HG03432 (cell line): ENCODE data around the gene NOTCH2.
"Not testable (repeated sequence)": the region's sequence is repeated elsewhere in the genome, so short reads cannot be mapped to it uniquely, and the experiment has no call there.

Source experiments
- ATAC-seq: cut with Tn5 transposase; IDR thresholded peaks from one replicate; pipeline ENCODE4 v1.9.1; 2021; ENCODE audit warnings: mild to moderate bottlenecking, moderate library complexity; ENCODE audit not compliant: unreplicated experiment

Gene NOTCH2

DNA sequence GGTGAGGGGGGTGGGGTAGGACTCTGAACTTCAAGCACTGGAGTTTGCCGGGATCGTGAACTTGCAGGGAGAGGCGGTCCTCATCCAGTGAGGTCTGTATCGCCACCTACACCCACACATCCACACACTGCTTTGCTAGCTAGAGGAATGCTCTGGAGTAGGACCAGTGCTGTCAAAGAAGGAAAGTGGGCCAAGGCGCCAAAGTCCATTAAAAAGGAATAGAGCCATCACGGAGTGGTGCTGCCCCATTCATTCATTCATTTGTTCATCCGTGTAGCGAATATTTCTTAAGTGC lies 405 bp upstream of the NOTCH2 start:
- not testable (repeated sequence) for ATAC-seq

DNA sequence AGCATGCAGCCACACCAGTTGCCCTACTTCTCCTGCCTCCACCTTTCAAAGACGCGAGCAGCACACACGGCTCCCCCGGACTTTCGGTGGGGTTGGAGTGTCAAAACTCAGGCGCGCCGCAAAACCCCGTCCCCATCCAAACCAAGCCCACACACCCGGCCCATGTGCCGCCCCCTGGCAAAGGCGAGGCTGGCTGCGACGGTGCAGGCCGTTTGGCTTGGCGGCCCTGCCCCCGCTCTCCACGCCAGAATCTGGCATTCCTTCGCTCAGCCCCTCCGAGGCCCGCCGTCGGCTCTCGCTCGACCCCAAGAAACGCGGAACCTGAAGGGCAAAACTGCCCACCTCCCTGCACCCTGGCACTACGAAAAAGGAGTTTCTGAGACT lies 787 bp downstream of the NOTCH2 start:
- not testable (repeated sequence) for ATAC-seq

DNA sequence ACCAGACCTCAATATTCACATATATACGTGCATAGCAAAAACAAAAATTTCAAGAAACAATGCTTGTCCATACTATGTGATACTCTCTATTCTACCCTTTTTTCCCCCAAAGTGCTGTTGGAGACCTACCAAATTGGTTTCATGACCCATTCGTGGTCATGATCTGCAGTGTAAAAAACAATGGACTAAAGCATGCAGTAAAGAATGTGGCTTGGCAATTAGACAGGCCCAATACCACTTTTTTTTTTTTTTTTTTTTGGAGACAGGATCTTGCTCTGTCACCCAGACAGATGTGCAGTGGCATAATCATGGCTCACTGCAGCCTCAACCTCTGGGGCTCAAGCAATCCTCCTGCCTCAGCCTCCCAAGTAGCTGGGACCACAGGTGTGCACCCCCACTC lies 21.3 kb downstream of the NOTCH2 start:
- ATAC-seq = not testable (repeated sequence)

DNA sequence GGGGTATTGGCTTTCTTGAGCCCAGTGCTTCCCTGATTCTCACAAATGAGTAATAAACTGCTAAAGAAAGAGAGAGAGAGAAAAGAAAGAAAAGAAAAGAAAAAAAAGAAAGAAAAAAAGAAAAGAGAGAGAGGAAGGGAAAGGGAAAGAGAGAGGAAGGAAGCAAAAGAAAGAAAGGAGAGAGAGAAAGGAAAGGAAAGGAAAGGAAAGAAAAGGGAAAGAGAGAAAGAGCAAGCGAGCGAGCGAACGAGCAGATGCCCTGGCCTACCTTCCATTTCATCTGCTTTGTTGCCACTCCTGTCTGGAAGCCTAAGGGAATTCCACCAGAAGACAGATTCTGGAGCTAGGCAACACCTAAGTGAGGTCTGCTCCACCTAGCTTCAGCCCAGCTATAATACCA lies 27.7 kb downstream of the NOTCH2 start:
- ATAC-seq = not testable (repeated sequence)

DNA sequence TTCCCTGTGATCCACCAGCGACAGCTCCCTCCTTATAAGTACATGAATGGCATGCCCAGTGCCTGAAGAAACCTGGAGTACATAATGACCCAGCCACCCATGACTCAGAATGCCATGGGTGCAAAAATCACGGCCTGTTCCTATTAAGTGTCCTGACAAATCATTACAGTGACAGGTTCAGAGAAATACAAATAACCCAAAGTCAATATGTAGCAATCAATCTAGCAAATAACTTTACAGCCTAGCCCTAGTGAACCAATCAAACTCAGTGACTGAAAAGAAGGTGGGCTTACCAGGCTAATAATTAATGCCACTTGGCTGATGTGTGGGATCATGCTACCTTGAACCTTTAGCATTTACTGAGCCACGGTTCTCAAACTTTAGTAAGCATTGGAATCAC lies 37.2 kb downstream of the NOTCH2 start:
- not testable (repeated sequence) for ATAC-seq

DNA sequence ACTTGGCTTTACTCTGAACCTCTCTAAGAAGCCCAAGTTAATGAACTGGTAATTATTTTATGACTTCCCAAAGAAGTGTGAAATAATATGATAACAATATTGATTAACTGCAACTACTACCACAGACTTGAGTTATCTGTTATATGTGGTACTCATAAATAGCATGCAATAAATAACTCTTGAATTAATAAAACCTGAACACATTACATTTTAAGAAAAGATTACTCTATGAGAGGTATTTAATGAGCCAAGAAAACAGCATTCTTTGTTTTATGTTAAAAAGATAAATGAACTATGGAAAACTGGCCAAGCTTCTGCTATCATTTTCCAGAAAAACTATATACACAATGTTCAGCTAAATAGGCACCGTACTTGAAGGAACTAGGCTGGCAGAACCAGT lies 45.7 kb downstream of the NOTCH2 start:
- not testable (repeated sequence) for ATAC-seq

DNA sequence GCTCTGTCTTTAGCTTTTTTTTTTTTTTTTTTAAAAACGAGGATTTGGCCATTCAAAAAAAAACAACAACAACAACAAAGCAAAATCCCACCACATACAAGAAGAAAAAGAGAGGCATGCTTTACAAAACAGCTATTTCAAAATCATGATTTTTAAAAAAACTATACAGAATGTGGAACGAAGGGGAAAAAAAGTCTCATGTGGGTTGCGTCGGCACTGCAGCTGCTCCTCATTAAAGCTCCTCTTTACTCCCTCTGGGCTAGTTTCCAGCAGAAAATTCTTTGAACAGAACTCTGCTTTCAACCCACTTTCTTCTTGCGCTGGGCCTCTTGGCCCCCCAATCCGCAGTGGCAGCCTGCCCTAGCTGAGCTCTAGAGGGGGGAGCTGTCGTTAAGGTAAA lies 54.5 kb downstream of the NOTCH2 start:
- ATAC-seq = not testable (repeated sequence)

DNA sequence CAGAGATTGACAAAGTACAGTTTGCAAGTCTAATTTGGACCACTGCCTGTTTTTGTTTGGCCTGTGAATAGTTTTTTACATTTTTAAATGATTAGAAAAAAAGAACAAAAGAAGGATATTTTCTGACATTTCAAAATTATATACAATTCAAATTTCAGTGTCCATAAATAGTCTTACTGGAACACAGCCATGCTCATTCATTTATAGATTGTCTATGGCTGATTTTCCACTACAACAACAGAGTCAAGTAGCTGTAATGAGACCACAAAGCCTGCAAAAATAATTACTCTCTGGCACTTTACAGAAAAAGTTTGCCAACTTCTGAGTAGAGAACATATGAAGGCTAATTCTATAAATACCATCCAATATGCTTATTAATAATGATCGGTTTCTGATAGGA lies 61.1 kb downstream of the NOTCH2 start:
- ATAC-seq = not testable (repeated sequence)

DNA sequence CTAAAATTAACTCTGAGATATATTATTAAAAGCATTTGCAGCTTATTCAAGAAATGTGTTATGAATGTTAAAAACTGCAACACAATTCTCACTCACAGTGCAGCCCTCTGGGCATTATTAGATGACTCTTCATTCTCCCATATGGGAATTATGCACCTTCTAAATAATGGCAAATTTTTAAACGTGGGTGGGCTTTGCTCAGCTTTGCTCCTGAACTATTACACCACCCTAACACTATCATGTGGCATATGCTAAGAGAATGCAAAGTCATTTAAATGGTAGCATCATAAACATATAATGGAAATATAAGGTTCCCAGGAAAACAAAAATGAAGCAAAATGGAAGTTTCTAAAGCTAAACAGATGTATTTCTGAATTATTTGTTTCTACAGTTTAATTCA lies 61.6 kb downstream of the NOTCH2 start:
- ATAC-seq = not testable (repeated sequence)

DNA sequence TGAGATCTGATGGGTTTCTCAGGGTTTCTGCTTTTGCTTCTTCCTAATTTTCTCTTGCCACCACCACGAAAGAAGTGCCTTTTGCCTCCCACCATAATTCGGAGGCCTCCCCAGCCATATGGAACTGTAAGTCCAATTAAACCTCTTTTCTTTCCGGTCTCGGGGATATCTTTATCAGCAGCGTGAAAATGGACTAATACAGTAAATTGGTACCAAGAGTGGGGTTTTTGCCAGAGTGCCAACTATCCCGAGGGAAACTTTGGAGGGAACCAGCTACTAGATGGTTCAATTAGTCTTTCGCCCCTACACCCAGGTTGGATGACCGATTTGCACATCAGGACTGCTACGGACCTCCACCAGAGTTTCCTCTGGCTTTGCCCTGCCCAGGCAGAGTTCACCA lies 68.4 kb downstream of the NOTCH2 start:
- not testable (repeated sequence) for ATAC-seq

DNA sequence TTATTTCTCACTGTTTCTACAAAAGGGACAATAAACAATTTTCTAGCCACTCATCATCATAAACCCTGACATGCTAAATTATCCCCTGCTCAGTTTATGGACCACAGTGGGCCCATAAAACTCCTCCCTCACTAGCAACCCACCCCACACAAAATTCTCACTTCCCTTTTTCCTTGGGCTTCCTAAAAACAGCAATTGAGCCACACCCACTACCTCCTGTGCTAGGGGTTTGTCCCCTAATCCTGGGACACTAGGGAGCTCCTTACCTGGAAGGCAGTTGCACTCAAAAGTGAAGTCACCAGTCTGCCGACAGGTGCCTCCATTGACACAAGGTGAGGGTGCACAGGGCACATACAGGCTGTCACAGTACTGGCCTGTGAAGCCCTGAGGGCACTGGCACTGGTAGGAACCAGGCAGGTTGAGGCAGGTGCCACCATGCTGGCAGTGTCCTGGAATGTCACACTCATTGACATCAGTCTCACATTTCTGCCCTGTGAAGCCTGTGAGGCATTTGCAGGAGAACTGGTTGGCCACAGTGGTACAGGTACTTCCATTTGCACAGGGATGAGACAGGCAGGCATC lies 72.6 kb downstream of the NOTCH2 start:
- ATAC-seq = not testable (repeated sequence)

DNA sequence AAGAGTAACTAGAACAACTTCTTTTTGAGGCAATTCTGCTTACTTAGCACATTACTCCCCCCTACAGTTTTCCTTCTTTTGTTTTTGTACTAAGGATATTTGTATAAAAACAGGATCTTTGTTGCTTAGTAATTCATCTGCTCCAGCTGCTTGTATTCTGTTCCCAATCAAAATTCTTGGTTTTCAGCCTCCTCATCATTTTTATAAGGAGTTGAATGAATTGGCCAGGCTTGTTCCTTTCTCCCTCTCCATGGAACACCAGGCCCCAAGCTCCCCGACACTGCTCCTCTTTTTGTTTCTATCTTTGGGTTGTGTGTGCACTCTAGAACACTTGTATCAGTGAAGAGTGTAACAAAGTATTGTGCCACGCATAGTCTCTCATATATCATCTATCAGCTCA lies 73.5 kb downstream of the NOTCH2 start:
- not testable (repeated sequence) for ATAC-seq

DNA sequence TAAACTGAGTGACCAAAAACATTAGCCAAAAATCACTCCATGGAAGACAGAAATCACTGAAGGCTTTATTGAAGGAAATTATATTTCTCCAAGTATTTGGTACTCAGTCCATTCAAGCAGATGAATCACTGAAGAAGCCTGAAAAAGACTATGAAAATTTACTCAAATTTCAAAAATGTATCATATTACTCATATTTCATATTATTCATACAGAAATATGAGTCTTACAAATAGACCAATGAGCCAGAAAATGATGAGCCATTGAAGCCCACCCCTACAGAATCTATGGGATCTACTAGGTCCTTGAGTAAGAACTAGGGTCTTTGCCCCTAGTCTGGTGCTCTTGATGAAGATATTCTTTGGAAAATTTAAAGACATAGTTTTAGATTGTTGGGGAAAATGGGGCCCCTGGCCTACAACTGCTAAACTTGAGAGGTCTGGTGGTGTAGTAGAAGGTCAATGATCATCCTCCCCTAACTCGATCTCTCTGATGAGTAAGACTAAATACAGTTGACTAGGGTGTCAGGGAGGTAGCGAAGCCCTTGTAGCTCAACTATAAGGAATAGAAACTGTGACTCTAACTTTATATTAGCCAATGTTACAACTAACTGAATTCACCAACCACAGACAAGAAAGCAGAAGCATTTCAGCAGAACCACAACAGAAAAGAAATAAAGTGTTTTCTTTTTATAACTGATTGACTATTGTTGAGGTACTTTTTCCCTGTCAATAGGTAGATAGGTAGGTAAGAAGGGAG lies 81.0 kb downstream of the NOTCH2 start:
- no peak for ATAC-seq

DNA sequence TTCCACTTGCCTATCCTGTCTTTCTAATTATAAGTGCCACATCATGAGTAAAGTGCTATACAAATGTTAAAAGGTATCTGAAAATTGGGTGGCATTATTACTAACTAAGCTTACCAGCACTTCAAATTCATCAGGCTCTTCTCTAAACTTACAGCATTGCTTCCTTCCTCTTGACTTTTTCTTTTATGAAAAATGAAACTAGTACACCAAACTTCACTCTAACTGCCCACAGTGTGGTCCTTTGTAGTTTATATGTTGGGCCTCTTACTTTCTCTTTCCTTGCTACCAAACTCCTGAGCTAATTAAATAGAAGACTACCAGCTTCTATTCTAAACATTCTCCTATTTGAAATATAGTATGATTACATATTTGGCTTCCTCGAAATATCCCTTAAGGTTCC lies 81.8 kb downstream of the NOTCH2 start:
- ATAC-seq = no peak

DNA sequence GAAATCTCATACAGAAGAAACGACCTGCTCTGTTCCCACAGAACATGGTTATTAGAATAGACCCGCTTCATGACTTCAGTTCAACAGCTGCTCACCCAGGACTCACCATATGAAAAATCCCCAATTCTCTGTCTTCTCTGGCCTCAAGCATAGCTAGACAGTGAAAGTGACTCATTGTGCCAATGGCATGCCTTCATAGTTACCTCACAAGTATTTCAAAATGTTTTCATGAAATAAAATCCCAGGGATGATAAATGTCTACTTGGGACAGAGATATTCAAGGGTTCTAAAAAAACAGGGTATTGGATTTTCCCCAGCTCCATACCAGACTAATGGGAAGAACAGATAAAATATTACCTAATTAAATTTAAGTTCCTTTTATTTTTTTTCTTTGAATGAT lies 82.3 kb downstream of the NOTCH2 start:
- ATAC-seq = no peak

DNA sequence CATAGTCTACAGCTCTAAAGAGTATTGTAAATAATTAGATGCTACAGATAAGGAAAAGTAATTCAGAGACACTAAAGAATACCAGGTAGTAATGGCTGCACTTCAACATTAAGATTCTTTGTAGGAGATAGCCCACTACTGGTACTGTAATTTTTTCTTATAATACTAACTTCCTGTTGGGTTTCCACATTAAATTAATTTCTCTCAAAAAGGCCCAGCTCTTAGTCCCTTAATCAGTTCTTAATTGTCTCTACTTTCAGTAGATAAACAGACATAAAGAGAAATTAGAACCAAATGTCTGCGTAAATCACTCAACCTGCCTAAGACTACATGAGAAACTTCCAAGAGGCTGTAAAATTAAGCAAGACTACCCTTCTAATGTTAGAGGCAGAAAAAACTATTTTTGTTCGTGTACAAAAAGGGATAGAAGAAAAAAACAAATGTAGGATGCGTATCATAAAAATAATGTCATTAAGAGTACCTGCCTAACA lies 83.4 kb downstream of the NOTCH2 start:
- no peak for ATAC-seq

DNA sequence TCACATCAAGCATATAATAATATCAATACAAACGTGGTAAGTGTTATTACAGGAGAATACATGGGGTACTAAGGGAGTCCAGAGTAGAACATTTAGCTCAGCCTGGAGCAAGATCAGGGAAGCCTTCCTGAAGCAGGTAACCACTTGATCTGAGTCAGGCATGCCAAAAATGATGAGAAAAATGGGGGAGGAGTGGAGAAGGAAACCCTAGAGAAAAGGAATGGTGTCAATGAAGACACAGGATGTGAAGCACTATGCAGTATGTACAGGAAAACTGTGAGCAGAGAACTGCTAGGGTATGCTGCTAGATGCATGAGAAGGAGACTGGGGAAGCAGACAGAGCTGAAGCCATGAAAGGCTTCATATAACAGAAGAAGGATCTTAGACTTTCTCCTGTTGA lies 84.7 kb downstream of the NOTCH2 start:
- ATAC-seq = no peak

DNA sequence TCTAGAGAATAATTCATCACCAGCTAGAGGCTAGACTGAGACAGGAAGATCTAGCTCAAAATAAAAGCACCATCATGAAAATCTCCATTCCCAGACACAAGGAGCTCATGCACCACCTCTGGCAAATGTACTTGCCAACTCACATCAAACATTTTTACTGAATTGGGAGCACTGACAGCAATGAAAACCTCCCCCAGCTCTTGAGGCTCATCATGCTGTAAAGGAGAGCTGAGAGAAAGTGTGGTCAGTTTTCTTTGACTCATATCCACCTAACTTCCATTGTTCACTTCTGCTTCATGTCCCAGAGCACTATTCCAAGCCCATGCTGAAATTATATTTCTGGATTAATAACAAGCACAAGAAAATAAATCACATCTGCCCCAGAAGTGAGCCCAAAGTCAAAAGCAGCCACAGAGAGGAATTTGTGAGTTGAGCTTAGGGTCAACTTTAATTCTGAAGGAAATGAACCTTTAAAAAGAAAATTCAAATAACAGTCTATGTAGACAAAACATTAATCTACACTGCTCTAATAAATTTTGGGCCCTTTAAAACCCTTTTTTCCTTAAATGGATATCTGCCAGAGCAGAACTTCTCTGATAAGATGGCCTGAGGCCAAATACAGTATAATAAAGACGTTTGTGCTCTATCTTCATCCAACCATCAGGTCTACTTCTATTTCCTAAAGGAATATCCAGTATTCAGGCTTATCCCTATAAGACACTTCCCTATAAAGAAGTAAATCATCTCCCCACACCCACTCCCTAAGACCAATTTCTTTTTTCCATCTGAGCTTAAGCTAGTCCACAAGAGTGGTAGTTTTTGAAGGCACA lies 87.3 kb downstream of the NOTCH2 start:
- ATAC-seq = no peak

DNA sequence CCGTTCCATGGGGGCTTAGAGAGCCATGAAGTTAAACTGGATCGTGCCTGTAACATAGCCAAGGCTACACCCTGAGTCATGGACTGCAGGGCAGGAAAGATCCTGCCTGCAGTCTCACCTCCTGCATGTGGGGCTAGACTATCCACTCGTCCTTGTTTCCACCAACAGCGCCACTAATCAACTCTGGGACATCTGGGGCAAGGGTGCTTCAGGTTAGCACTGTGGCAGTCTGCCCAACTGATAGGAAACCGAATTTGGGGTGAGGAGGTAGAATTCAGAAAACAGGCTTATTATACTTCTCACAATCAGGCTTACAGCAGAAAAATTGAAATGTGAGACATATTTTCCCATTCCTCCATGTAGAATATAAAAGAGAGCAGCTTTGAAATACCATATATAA lies 88.0 kb downstream of the NOTCH2 start:
- ATAC-seq = no peak

DNA sequence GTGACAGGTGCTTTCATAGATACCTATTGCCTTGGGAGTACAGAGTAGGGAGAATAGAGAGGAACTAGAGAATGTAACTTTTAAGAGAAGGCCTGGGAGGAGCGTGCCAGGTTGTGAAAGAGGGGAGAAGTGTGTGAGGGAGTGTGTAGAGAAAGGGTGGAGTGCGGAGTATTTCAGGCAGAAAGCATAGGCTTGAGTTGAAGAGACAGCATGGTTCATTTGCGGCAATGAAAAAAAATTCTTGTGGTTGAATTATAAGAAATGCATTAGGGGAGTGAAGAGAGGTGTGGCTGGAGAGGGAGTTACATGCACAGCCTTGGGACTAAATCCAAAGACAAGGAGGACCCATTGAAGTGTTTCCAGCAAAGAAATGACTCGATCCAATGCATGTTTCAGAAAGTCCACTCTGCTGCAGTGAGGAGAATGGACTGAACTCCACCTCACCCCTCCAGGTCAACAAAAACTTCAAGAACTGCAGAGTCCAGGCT lies 91.4 kb downstream of the NOTCH2 start:
- ATAC-seq = no peak

DNA sequence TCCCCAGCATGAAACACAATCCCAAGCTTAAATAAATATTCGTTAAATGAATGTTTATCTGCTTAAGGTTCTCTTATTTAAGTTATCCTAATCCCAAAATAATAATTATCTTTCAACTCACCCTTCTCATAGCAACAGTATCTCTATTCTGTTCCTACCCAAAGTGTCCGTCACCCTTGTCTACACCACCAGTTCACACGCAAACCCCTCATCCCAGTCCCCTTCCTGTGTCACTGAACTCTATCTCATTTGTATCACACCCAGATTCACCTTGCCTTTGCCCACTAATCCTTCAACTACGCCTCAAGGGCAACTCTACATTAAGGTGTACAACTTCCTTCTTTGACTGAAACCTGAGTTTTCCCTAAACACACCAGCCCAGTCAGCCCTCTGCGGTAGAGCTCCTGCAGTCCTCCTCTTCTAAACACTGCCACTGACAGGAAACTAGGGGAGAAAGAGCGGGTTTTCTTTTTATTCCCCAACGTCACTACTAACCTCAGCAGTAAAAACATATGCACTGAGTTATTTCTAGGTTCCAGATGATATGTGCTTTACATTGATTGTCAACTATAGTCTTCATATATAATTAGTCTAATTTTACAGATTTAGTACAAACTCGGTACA lies 92.2 kb downstream of the NOTCH2 start:
- ATAC-seq = not testable (repeated sequence)
